Smooth muscle cell (in vitro differentiated cells): ENCODE measurements around the gene LRMDA. TPM values are rescaled to one million over a fixed set of nuclear protein-coding genes. Genes with fewer than 3 reads are reported as not detected.
A peak's percentile ranks its signal among the peaks of the same experiment; 100 is the strongest.

Source experiments
- DNase-seq: peaks from one replicate; lab custom pipeline; 2025; ENCODE audit not compliant: unreplicated experiment; lab: John Stamatoyannopoulos, UW
- H2AFZ ChIP-seq: fragments of 200-600 bp; sonication (generic); 2 replicates; pipeline ENCODE4 v1.6.0; 2016; ENCODE audit warnings: antibody characterized with exemption, low read depth, mild to moderate bottlenecking
- H3F3A ChIP-seq: fragments of 200-600 bp; sonication (generic); 2 replicates; pipeline ENCODE4 v1.6.0; 2017; ENCODE audit warnings: antibody characterized with exemption, low read depth
- H3K27ac ChIP-seq: fragments of 200-600 bp; sonication (generic); 2 replicates; pipeline ENCODE4 v1.5.1; 2016; ENCODE audit warnings: low read depth, mild to moderate bottlenecking
- H3K27me3 ChIP-seq: fragments of 200-600 bp; sonication (generic); 2 replicates; pipeline ENCODE4 v1.6.1; 2016; ENCODE audit warnings: low read depth, mild to moderate bottlenecking
- H3K36me3 ChIP-seq: fragments of 200-600 bp; sonication (generic); 2 replicates; pipeline ENCODE4 v1.5.1; 2016; ENCODE audit warnings: low read depth
- H3K4me1 ChIP-seq: fragments of 200-600 bp; sonication (generic); 2 replicates; pipeline ENCODE4 v1.5.1; 2016; ENCODE audit warnings: low read depth
- H3K4me2 ChIP-seq: fragments of 200-600 bp; sonication (generic); 2 replicates; pipeline ENCODE4 v1.6.0; 2016; ENCODE audit warnings: mild to moderate bottlenecking
- H3K4me3 ChIP-seq: fragments of 200-600 bp; sonication (generic); 2 replicates; pipeline ENCODE4 v1.5.1; 2016; ENCODE audit warnings: mild to moderate bottlenecking
- H3K79me2 ChIP-seq: fragments of 200-600 bp; sonication (generic); 2 replicates; pipeline ENCODE4 v1.6.0; 2016; ENCODE audit warnings: low read depth, mild to moderate bottlenecking
- H3K9ac ChIP-seq: fragments of 200-600 bp; sonication (generic); 2 replicates; pipeline ENCODE4 v1.6.0; 2016; ENCODE audit warnings: low read depth
- H3K9me3 ChIP-seq: fragments of 200-600 bp; sonication (generic); replicated peaks from 2 replicates; pipeline ENCODE4 v1.5.1; 2016; ENCODE audit warnings: low read depth
- H4K20me1 ChIP-seq: fragments of 200-600 bp; sonication (generic); 2 replicates; pipeline ENCODE4 v1.6.0; 2016; ENCODE audit warnings: low read depth
- CTCF ChIP-seq: fragments of 200-600 bp; sonication (generic); IDR thresholded peaks from 2 replicates; pipeline ENCODE4 v1.5.1; 2017; ENCODE audit warnings: borderline replicate concordance, mild to moderate bottlenecking, antibody characterized with exemption; ENCODE audit not compliant: insufficient read depth, poor library complexity, severe bottlenecking
- WGBS: methylation state at CpG from one replicate; pipeline ENCODE4 v1.1.7; 2016; ENCODE audit warnings: low lambda C conversion rate; 5-methylcytosine and 5-hydroxymethylcytosine counted together
- polyA plus RNA-seq: library from polyadenylated mRNA; unstranded; fragments of >200 nt; fragmentation: Nextera tagmentation; extraction: Ambion mirVana; gene quantifications from 2 replicates; pipeline ENCODE4 v1.2.1, GENCODE V29; 2016
- total RNA-seq: library from RNA; depleted of rRNA; stranded (reverse); fragments of >200 nt; gene quantifications from 2 replicates; pipeline ENCODE4 v1.2.3, GENCODE V29; 2014

LRMDA gene
- total and polyA plus RNA-seq, 2 experiments from 2014 or later: 1.5 to 1.6 TPM

GRCh38 chr10:76124280-76124679 lies 692.9 kb downstream of the LRMDA start:
- Histone ChIP-seq H3K4me3 (no peak overlapping the region), H3K79me2 (no peaks in the 10 kb centered on the region), H3K4me2 (no peak overlapping the region), H2AFZ (no peak overlapping the region), H3K36me3 (no peaks in the 10 kb centered on the region), H3K9me3 (no peaks in the 10 kb centered on the region), H3K9ac (no peak overlapping the region), H3K4me1 (peaks cover 9% of the 10 kb centered on the region), H3F3A (peaks cover 15% of the 10 kb centered on the region), H3K27ac (no peak overlapping the region), H4K20me1 (no peaks in the 10 kb centered on the region), H3K27me3 (no peaks in the 10 kb centered on the region)
- no peak for DNase-seq
- WGBS: 86% methylated on average over 1 of the region's 1 CpG
- no peak for TF ChIP-seq CTCF

GRCh38 chr10:76125900-76126299 lies 694.5 kb downstream of the LRMDA start:
- Histone ChIP-seq H3K4me3 (no peak overlapping the region), H3K9me3 (no peaks in the 10 kb centered on the region), H4K20me1 (no peaks in the 10 kb centered on the region), H3K79me2 (no peaks in the 10 kb centered on the region), H3K4me2 (peak overlapping the region; percentile 53), H3K27me3 (no peaks in the 10 kb centered on the region), H3F3A (peaks cover 15% of the 10 kb centered on the region), H3K4me1 (peaks cover 10% of the 10 kb centered on the region), H3K9ac (no peak overlapping the region), H3K36me3 (no peaks in the 10 kb centered on the region), H2AFZ (no peak overlapping the region), H3K27ac (no peak overlapping the region)
- 56% methylated on average over 2 of the region's 2 CpGs for WGBS
- TF ChIP-seq CTCF: no peak
- no peak for DNase-seq

GRCh38 chr10:76126607-76127527 lies 695.4 kb downstream of the LRMDA start:
- TF ChIP-seq CTCF: no peak
- Histone ChIP-seq H2AFZ (no peak overlapping the region), H3K27me3 (no peaks in the 10 kb centered on the region), H3K4me1 (peaks cover 16% of the 10 kb centered on the region), H3K9ac (no peak overlapping the region), H3K9me3 (no peaks in the 10 kb centered on the region), H3K4me3 (no peak overlapping the region), H4K20me1 (no peaks in the 10 kb centered on the region), H3F3A (peaks cover 15% of the 10 kb centered on the region), H3K27ac (no peak overlapping the region), H3K36me3 (no peaks in the 10 kb centered on the region), H3K4me2 (peak overlapping the region; percentile 53), H3K79me2 (no peaks in the 10 kb centered on the region)
- WGBS: 100% methylated on average over 5 of the region's 5 CpGs
- no peak for DNase-seq
